ENCODE measurements around the gene POLR2J3. TPM values are rescaled to one million over a fixed set of nuclear protein-coding genes. Genes with fewer than 3 reads are reported as not detected.
"Not testable (repeated sequence)": the region's sequence is repeated elsewhere in the genome, so short reads cannot be mapped to it uniquely, and the experiment has no call there.

POLR2J3 gene
- total RNA-seq, 1 experiment from 2014 or later, result 14.0 TPM

GRCh38 chr7:102576363-102576762, 4.0 kb upstream of the POLR2J3 start:
- RAD21 ChIA-PET (ENCODE audit: low non-redundant PET in 1 of 2, low total read pairs in 2 of 2, uncharacterized antibody in 2 of 2, unreplicated experiment in 2 of 2); H3K4me2 ChIP-seq (ENCODE audit: low read length); H4K20me1 ChIP-seq (ENCODE audit: insufficient read depth); POLR2A ChIA-PET; intact Hi-C loops (cut with micrococcal nuclease); H3K9ac ChIP-seq (ENCODE audit: low read length); H3K27me3 ChIP-seq (ENCODE audit: insufficient read depth, low read length); ATAC-seq; DNase-seq (ENCODE audit: low read depth, low spot score); CTCF ChIA-PET; H3K4me1 ChIP-seq (ENCODE audit: control insufficient read depth in 1 of 2, insufficient read depth in 2 of 2, low read length in 2 of 2); H3K27ac ChIP-seq (ENCODE audit: low read depth, low read length); H3K9me3 ChIP-seq (ENCODE audit: control insufficient read depth in 1 of 2, insufficient read depth in 1 of 2, low read depth in 1 of 2, low read length in 2 of 2); H3K9me2 ChIP-seq (ENCODE audit: insufficient read depth); H3K36me3 ChIP-seq (ENCODE audit: control insufficient read depth in 1 of 2, insufficient read depth in 2 of 2, low read length in 2 of 2); BruUV-seq (replicated peaks); H3K4me3 ChIP-seq (replicated peaks in 1 of 2; ENCODE audit: low read depth in 1 of 2, low read length in 2 of 2); H2AFZ ChIP-seq (ENCODE audit: low read depth, low read length, poor library complexity, severe bottlenecking); H3K79me2 ChIP-seq (ENCODE audit: insufficient read depth, low read length): not testable (repeated sequence)

GRCh38 chr7:102574607-102575006, 2.2 kb upstream of the POLR2J3 start:
- H3K79me2 ChIP-seq (ENCODE audit: insufficient read depth, low read length); H3K9me3 ChIP-seq (ENCODE audit: control insufficient read depth in 1 of 2, insufficient read depth in 1 of 2, low read depth in 1 of 2, low read length in 2 of 2); H4K20me1 ChIP-seq (ENCODE audit: insufficient read depth); CTCF ChIA-PET; H3K27ac ChIP-seq (ENCODE audit: low read depth, low read length); H3K4me2 ChIP-seq (ENCODE audit: low read length); H3K9ac ChIP-seq (ENCODE audit: low read length); H3K27me3 ChIP-seq (ENCODE audit: insufficient read depth, low read length); H3K4me3 ChIP-seq (replicated peaks in 1 of 2; ENCODE audit: low read depth in 1 of 2, low read length in 2 of 2); H3K4me1 ChIP-seq (ENCODE audit: control insufficient read depth in 1 of 2, insufficient read depth in 2 of 2, low read length in 2 of 2); H3K36me3 ChIP-seq (ENCODE audit: control insufficient read depth in 1 of 2, insufficient read depth in 2 of 2, low read length in 2 of 2); H2AFZ ChIP-seq (ENCODE audit: low read depth, low read length, poor library complexity, severe bottlenecking); DNase-seq (ENCODE audit: low read depth, low spot score); BruUV-seq (replicated peaks); intact Hi-C loops (cut with micrococcal nuclease); H3K9me2 ChIP-seq (ENCODE audit: insufficient read depth); POLR2A ChIA-PET; ATAC-seq; RAD21 ChIA-PET (ENCODE audit: low non-redundant PET in 1 of 2, low total read pairs in 2 of 2, uncharacterized antibody in 2 of 2, unreplicated experiment in 2 of 2): not testable (repeated sequence)

GRCh38 chr7:102568620-102569019, 3.8 kb downstream of the POLR2J3 start:
- H3K9ac ChIP-seq (ENCODE audit: low read length); BruUV-seq (replicated peaks); H3K27me3 ChIP-seq (ENCODE audit: insufficient read depth, low read length); intact Hi-C loops (cut with micrococcal nuclease); H3K27ac ChIP-seq (ENCODE audit: low read depth, low read length); H3K4me1 ChIP-seq (ENCODE audit: control insufficient read depth in 1 of 2, insufficient read depth in 2 of 2, low read length in 2 of 2); H3K9me2 ChIP-seq (ENCODE audit: insufficient read depth); H3K9me3 ChIP-seq (ENCODE audit: control insufficient read depth in 1 of 2, insufficient read depth in 1 of 2, low read depth in 1 of 2, low read length in 2 of 2); H3K79me2 ChIP-seq (ENCODE audit: insufficient read depth, low read length); H3K4me3 ChIP-seq (replicated peaks in 1 of 2; ENCODE audit: low read depth in 1 of 2, low read length in 2 of 2); ATAC-seq; H4K20me1 ChIP-seq (ENCODE audit: insufficient read depth); CTCF ChIA-PET; H3K4me2 ChIP-seq (ENCODE audit: low read length); DNase-seq (ENCODE audit: low read depth, low spot score); RAD21 ChIA-PET (ENCODE audit: low non-redundant PET in 1 of 2, low total read pairs in 2 of 2, uncharacterized antibody in 2 of 2, unreplicated experiment in 2 of 2); H3K36me3 ChIP-seq (ENCODE audit: control insufficient read depth in 1 of 2, insufficient read depth in 2 of 2, low read length in 2 of 2); POLR2A ChIA-PET; H2AFZ ChIP-seq (ENCODE audit: low read depth, low read length, poor library complexity, severe bottlenecking): not testable (repeated sequence)

GRCh38 chr7:102550808-102551422, 21.5 kb downstream of the POLR2J3 start, which contains the start of gene SPDYE2:
Gene SPDYE2 (plus strand): TSS chr7:102551226. CDS start chr7:102553256, 2,030 bp downstream.
- H3K4me2 ChIP-seq (ENCODE audit: low read length); H3K27ac ChIP-seq (ENCODE audit: low read depth, low read length); H4K20me1 ChIP-seq (ENCODE audit: insufficient read depth); CTCF ChIA-PET; intact Hi-C loops (cut with micrococcal nuclease); DNase-seq (ENCODE audit: low read depth, low spot score); H3K4me3 ChIP-seq (replicated peaks in 1 of 2; ENCODE audit: low read depth in 1 of 2, low read length in 2 of 2); ATAC-seq; H3K36me3 ChIP-seq (ENCODE audit: control insufficient read depth in 1 of 2, insufficient read depth in 2 of 2, low read length in 2 of 2); H3K79me2 ChIP-seq (ENCODE audit: insufficient read depth, low read length); RAD21 ChIA-PET (ENCODE audit: low non-redundant PET in 1 of 2, low total read pairs in 2 of 2, uncharacterized antibody in 2 of 2, unreplicated experiment in 2 of 2); H3K4me1 ChIP-seq (ENCODE audit: control insufficient read depth in 1 of 2, insufficient read depth in 2 of 2, low read length in 2 of 2); POLR2A ChIA-PET; H2AFZ ChIP-seq (ENCODE audit: low read depth, low read length, poor library complexity, severe bottlenecking); H3K9ac ChIP-seq (ENCODE audit: low read length); H3K9me3 ChIP-seq (ENCODE audit: control insufficient read depth in 1 of 2, insufficient read depth in 1 of 2, low read depth in 1 of 2, low read length in 2 of 2); H3K27me3 ChIP-seq (ENCODE audit: insufficient read depth, low read length); H3K9me2 ChIP-seq (ENCODE audit: insufficient read depth): not testable (repeated sequence)
- TSS peak; percentile 40 for BruUV-seq (replicated peaks)
